ENCODE data around the gene EFCAB5. TPM values are rescaled to one million over a fixed set of nuclear protein-coding genes. Genes with fewer than 3 reads are reported as not detected.
"Not testable (repeated sequence)": the region's sequence is repeated elsewhere in the genome, so short reads cannot be mapped to it uniquely, and the experiment has no call there.

Gene EFCAB5
- total RNA-seq, 1 experiment from 2014 or later, result 0.07 TPM

- in situ Hi-C loops (cut with HindIII; ENCODE audit: low sequenced_read_pairs), result no loop called here
- no peak for DNase-seq (ENCODE audit: low spot score)
These were observed 143.4 kb downstream of the EFCAB5 start for GRCh38 chr17:30084788-30085187.

DNA sequence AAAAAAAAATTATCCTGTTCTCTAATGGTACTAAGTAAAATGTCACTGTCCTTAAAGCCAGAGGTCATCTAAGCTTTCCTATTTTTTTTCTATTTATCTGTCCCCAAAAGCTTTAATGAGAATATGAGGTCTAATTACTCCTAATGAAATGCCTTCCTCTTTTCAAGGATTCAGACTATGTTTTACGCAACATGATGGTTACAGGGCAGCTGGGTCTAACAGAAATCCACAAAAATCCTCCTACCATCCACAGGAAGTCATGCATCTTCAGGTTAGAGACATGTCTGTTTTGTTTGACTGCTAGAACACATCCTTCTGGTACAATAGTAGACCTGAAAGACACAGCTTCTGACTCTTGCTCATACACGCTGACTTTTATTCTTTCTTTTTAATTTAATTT is 145.5 kb downstream of the EFCAB5 start:
- in situ Hi-C loops (cut with HindIII; ENCODE audit: low sequenced_read_pairs), result no loop called here

DNA sequence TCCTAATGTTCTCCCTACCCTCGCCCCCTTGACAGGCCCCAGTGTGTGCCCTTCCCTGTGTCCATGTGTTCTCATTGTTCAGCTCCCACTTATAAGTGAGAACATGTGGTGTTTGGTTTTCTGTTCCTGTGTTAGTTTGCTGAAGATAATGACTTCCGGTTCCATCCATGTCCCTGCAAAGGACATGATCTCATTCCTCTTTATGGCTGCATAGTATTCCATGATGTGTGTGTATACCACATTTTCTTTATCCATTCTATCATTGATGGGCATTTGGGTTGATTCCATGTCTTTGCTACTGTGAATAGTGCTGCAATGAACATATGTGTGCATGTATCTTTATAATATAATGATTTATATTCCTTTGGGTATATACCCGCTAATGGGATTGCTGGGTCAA is 146.0 kb downstream of the EFCAB5 start:
- in situ Hi-C loops (cut with HindIII; ENCODE audit: low sequenced_read_pairs); DNase-seq (ENCODE audit: low spot score): not testable (repeated sequence)

More for the DNA sequence above, 145.5 kb downstream of the EFCAB5 start:
- no peak for DNase-seq (ENCODE audit: low spot score)

DNA sequence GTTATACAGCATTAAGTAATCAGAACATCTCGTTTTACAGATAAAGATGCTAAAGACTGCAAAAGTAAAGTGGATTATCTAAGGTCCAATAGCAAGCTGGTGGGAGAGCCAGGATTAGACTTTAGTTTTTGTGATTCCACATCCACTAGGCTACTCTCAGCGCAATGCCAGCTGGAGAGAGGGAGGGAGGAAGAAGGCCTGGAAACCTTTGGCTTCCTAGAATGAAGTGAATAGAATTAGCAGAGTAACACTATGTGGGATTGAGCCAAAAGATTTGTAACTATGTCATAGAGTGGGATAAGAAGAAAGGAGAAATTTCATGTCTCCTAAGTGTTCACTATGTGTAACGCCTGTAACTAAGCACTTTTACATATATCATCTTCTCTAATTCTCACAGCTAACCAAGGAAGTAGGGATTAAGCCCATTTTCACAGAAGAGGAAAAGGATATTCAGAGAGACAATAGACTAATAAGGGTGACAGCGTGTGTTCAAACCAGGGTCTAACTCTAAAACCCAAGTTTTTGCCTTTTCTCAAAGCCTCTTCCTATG is 149.8 kb downstream of the EFCAB5 start:
- DNase-seq (ENCODE audit: low spot score), result no peak
- in situ Hi-C loops (cut with HindIII; ENCODE audit: low sequenced_read_pairs), result no loop called here

DNA sequence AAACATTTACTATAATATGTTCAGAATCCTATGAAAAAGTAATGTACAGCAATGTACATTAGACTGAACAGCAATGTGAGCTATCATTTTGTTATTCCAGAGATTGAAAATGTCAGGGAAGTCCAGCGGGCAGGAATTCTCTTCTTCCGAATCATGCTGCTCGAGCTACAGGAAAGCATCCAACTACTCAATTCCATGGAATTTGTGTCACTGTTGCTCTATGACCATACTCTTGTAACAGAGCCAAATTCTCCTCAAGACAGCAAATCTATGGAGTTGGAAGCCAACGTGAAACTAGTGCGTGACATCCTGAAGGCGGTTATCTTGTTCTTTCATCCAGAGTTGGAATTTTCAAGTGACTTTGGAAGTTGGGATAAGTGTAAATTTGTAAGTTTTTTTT is 150.3 kb downstream of the EFCAB5 start:
- in situ Hi-C loops (cut with HindIII; ENCODE audit: low sequenced_read_pairs), result no loop called here
- peak; percentile 51 for DNase-seq (ENCODE audit: low spot score)

DNA sequence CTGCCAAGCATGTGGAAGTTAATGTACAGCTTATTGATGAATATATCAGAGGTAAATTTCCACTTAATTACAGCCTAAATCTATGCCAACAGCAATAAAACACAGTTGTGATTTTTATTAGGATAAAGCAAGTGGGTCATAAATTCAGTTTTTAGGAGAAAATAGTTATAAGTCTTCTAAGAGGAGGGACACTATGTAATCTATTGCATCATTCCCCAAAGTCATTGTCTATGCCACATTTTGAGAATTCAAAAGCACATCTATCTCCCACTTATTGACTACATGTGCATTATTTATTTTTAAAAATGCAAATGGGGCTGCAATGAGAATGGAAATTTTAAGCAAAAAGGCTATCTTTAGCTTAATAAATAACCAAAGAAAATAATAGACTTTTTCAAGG is 151.5 kb downstream of the EFCAB5 start:
- in situ Hi-C loops (cut with HindIII; ENCODE audit: low sequenced_read_pairs), result no loop called here
- no peak for DNase-seq (ENCODE audit: low spot score)

DNA sequence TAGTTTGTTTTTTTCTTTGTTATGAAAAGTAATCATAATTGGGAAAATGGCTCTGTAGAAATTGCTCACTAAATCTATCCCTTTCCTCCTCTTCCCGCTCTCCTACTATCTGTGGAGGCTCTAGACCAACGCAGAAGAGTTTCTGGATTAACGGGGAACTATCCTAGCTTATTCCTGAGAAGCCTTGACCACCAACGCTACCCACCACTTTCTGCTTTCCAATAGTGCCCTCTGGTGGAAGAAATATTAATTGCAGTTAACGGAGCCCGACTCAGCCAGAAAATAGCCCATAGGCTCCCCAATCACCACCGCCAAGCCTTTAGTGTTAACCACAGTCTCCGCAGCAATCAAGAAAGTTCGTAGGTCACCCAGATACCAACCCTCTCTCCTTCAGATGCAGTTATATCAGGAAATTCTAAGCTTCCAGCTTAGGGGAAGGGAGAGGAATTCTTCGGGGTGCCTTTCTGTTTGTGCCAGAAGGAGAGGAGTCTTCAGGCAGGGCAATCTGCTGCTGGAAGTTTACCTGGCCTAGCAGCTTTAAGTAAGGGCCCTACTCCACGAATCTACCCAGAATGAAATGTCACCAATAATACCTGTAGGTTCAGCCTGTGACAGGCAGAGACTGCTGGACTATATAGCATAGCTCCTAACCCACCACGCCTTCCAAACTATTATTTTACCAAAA is 152.2 kb downstream of the EFCAB5 start:
- in situ Hi-C loops (cut with HindIII; ENCODE audit: low sequenced_read_pairs), result no loop called here
- peak; percentile 74 for DNase-seq (ENCODE audit: low spot score)

GRCh38 chr17:30095507-30096244 is 154.2 kb downstream of the EFCAB5 start:
- in situ Hi-C loops (cut with HindIII; ENCODE audit: low sequenced_read_pairs), result no loop called here
- peak; percentile 52 for DNase-seq (ENCODE audit: low spot score)

DNA sequence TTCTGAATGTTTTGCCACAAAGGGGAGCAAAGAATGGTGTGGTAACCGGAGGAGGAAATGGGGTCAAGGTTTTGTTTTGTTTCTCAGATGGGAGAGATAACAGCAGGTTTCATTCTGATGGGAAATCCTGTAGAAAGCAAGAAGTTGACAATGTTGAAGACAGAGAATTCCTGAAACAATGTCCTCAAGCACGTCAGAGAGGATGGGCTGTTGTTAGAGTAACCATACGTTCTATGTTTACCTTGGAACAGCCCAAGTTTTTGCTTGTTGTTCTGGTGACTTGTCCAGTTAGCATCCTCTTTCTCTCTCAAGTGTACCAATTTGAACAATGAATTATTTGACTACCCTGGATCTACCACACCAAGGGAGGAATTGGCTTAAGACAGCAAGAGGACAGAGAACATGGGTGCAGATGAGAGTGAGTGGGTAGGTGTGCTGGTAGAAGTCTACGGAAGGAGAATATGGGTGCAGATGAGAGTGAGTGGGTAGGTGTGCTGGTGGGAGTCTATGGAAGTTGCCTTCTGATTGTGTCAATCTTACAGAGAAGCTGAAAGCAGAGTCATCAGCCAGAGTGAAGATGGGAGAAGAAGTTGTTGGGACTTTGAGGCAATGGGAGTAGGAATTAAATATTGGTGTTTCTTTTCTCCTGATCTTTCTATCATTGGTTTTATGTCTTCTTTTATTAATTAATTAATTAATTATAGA is 160.4 kb downstream of the EFCAB5 start:
- no peak for DNase-seq (ENCODE audit: low spot score)
- in situ Hi-C loops (cut with HindIII; ENCODE audit: low sequenced_read_pairs), result no loop called here

DNA sequence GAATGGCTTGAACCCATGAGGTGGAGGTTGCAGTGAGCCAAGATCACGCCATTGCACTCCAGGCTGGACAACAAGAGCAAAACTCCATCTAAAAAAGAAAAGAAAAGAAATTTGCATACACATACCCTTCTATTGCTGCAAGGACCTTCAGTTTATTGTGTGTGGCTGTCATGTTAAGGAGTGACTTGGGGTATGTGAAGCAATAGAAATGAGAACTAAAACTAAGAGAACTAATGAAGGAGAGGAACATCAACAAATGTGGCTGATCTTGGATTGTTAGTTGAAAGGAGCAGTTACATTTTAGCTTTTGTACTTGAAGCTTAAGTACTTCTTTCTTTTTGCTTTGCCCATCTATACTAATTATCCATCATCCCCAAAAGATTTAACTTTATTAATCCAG is 162.5 kb downstream of the EFCAB5 start:
- no peak for DNase-seq (ENCODE audit: low spot score)
- in situ Hi-C loops (cut with HindIII; ENCODE audit: low sequenced_read_pairs), result no loop called here

GRCh38 chr17:30104575-30105339 is 163.3 kb downstream of the EFCAB5 start:
- DNase-seq (ENCODE audit: low spot score), result peak; percentile 88
- in situ Hi-C loops (cut with HindIII; ENCODE audit: low sequenced_read_pairs), result no loop called here

DNA sequence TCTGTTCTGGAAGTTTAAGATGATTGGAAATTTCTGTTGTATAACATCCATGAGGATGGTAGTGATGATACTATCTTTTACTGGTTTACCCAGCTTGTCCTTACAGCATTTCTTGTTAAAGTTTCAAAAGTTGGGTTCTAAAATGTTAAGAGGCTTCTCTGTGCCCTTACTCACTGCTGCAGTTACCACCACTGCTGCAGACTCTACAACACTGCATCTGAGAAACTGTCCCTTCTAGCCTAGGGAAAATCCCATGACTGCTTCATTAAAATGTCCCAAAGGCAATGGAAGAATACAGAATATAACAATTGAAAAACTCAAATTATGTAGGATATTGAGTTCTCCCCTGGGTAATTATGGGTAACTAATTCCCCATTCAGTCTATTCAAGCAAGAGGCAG is 171.4 kb downstream of the EFCAB5 start:
- DNase-seq (ENCODE audit: low spot score), result no peak
- in situ Hi-C loops (cut with HindIII; ENCODE audit: low sequenced_read_pairs), result no loop called here

DNA sequence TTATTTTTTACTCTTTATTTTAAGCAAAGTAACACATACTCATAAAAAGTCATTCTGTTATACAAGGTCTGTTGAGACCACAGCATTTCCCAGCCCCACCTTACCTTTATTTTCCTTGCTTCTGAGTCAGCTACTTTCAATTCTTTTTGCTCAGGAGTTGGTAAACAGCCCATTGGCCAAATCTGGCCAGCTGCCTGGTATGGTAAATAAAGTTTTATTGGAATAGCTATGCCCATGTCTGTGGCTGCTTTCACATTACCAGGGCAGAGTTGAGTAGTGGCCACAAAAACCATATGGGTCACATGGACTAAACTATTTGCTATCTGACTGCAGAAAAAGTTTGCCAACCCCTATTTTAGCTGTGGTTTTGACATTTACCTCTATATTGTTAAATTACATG is 171.8 kb downstream of the EFCAB5 start:
- no peak for DNase-seq (ENCODE audit: low spot score)
- in situ Hi-C loops (cut with HindIII; ENCODE audit: low sequenced_read_pairs), result no loop called here

GRCh38 chr17:30116345-30116660 is 174.9 kb downstream of the EFCAB5 start:
- in situ Hi-C loops (cut with HindIII; ENCODE audit: low sequenced_read_pairs), result no loop called here

DNA sequence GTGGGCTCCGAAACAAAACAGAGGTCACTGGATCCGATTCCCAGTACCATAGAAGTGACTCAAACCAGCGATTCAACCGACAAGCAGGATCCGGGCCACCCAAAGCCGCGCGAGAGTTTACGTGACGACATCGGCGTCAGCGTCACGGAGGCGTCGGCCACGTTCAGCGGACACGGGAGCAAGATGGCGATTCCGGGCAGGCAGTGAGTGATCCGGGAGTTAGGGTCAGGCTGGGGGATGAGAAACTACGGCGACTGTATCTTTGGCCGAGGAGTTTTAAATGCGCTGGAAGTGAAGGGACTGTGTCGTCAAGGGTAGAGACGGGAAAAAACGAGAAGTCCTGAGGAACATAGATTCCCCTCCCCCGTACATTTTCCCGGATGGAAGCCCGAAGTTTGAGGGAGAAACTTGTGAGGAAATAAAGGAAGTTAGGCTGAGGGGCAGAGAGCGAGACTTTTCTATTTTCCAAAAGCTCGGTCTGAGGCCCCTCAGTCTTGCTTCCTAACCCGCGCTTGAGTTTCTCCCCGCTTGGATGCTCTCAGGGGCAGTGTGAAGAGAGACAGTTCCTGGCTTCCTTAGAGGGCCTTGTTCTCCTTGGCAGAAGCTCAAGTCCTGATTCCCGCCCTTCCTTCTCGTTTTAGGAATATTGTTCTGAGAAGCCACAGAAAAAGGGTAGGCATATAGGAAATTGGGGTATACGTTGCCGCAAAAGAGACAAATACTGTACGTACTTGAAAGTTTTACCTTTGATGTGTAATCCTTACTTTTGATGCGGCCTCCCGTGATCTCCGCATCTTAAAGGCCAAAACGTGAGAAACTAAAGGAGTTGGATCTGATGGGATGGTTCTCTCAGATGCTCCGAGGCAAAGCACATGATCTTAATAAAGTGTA is 175.5 kb downstream of the EFCAB5 start, which contains the start of gene NSRP1:
TSS of gene NSRP1 (plus strand) at position 156 of the 891 bp plus-strand sequence. CDS start at position 184, 28 bp downstream.
- in situ Hi-C loops (cut with HindIII; ENCODE audit: low sequenced_read_pairs), result no loop called here
- peak; percentile 94 for DNase-seq (ENCODE audit: low spot score)

More at GRCh38 chr17:30116345-30116660, 174.9 kb downstream of the EFCAB5 start:
- DNase-seq (ENCODE audit: low spot score), result no peak

GRCh38 chr17:30117675-30118081 is 176.2 kb downstream of the EFCAB5 start:
- in situ Hi-C loops (cut with HindIII; ENCODE audit: low sequenced_read_pairs), result no loop called here
- DNase-seq (ENCODE audit: low spot score), result no peak

GRCh38 chr17:30118635-30119034 is 177.2 kb downstream of the EFCAB5 start:
- in situ Hi-C loops (cut with HindIII; ENCODE audit: low sequenced_read_pairs); DNase-seq (ENCODE audit: low spot score): not testable (repeated sequence)

GRCh38 chr17:30124273-30124796 is 182.9 kb downstream of the EFCAB5 start:
- in situ Hi-C loops (cut with HindIII; ENCODE audit: low sequenced_read_pairs), result no loop called here
- no peak for DNase-seq (ENCODE audit: low spot score)

All from G401 (cell line).